GM06990 (cell line): Measurements from ENCODE around the gene PILRB.
A peak's percentile ranks its signal among the peaks of the same experiment; 100 is the strongest.

ENCODE experiments used
- DNase-seq: peaks from one replicate; pipeline ENCODE4 v3.0.0-alpha.2; 2011; ENCODE audit not compliant: insufficient read length; ENCODE audit errors: extremely low read depth
- H3K27me3 ChIP-seq: replicated peaks from 2 replicates; pipeline ENCODE4 v1.6.0; 2011; ENCODE audit warnings: low read length; ENCODE audit not compliant: control insufficient read depth, insufficient read depth
- H3K36me3 ChIP-seq: 2 replicates; pipeline ENCODE4 v1.5.1; 2011; ENCODE audit warnings: low read length; ENCODE audit not compliant: control insufficient read depth, insufficient read depth
- H3K4me3 ChIP-seq: replicated peaks from 2 replicates; pipeline ENCODE4 v1.5.1; 2011; ENCODE audit warnings: low read depth, mild to moderate bottlenecking, control low read depth, low read length
- CTCF ChIP-seq: IDR thresholded peaks from 2 replicates; pipeline ENCODE4 v1.5.1; 2011; ENCODE audit warnings: low read length, control low read depth, mild to moderate bottlenecking, inconsistent platforms; ENCODE audit not compliant: insufficient read depth, poor library complexity, severe bottlenecking

The PILRB gene

GRCh38 chr7:100400041-100400440, 42.1 kb downstream of the PILRB start:
- no peaks in the 10 kb centered on the region for H3K27me3 ChIP-seq

DNA sequence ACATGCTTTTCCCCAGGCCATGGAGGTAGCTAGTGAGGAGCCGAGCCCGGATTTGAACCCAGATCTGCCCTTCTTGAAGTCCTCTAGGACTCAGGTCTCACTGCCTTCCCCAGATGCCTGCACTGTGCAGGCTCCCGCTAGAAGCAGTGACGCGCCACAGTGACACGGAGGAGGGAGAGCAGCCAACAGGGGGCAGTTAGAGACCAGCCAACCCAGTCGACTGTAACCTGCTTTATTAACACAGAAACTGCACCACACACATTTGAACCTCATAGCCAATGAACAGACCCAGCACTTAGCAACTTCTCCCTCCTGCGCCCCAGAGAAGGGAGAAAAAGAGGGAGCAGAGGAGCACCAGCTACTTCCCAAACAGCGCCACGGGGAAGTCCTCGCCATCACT, 42.7 kb downstream of the PILRB start:
- no peak for DNase-seq
- Histone ChIP-seq H3K36me3 (no peaks in the 10 kb centered on the region), H3K27me3 (no peaks in the 10 kb centered on the region), H3K4me3 (no peak overlapping the region)
- peak; percentile 11 for TF ChIP-seq CTCF

More at GRCh38 chr7:100400041-100400440, 42.1 kb downstream of the PILRB start:
- H3K4me3 ChIP-seq, result no peak overlapping the region
- DNase-seq, result no peak
- no peak for TF ChIP-seq CTCF
- H3K36me3 ChIP-seq, result no peaks in the 10 kb centered on the region

- H3K36me3 ChIP-seq, result no peaks in the 10 kb centered on the region
- no peak for DNase-seq
- no peak overlapping the region for H3K4me3 ChIP-seq
- no peaks in the 10 kb centered on the region for H3K27me3 ChIP-seq
- TF ChIP-seq CTCF, result no peak
These were observed 43.9 kb downstream of the PILRB start for GRCh38 chr7:100401811-100402210.

- TF ChIP-seq CTCF, result no peak
- Histone ChIP-seq H3K27me3 (no peaks in the 10 kb centered on the region), H3K4me3 (no peak overlapping the region), H3K36me3 (no peaks in the 10 kb centered on the region)
- no peak for DNase-seq
These were observed 44.3 kb downstream of the PILRB start for GRCh38 chr7:100402241-100402640.

GRCh38 chr7:100406767-100407166, 48.9 kb downstream of the PILRB start:
- no peak for TF ChIP-seq CTCF
- H3K36me3 ChIP-seq, result no peaks in the 10 kb centered on the region
- no peaks in the 10 kb centered on the region for H3K27me3 ChIP-seq
- no peak for DNase-seq
- no peak overlapping the region for H3K4me3 ChIP-seq
